ENCODE data around the gene CLP1.
"Not testable (repeated sequence)": the region's sequence is repeated elsewhere in the genome, so short reads cannot be mapped to it uniquely, and the experiment has no call there.

CLP1 gene

DNA sequence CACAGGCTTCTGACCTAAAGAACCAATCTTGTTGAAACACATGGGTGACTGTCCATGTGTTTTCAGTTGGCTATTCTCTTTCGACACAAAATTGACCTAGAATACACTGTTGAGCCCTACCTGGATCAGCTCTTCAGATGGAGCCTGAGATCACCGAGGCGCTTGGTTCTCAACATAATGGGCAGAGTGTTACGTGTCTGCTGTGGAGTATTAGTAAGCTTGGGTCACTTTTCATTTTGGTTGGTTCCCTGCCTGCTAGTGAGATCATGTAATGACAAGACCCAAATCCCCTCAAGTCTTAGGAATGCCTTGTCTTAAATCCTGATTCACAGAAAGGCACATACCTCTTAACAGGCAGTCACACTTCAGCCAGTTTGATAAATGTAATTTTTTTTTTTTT is 45.8 kb downstream of the CLP1 start:
- H3K36me3 Mint-ChIP-seq (ENCODE audit: low read depth): peaks cover 47% of the 10 kb centered on the region
- H3K27me3 Mint-ChIP-seq (ENCODE audit: low read depth): no peaks in the 10 kb centered on the region
- H3K4me1 Mint-ChIP-seq (ENCODE audit: low read depth): peaks cover 2% of the 10 kb centered on the region
- DNase-seq (ENCODE audit: low spot score): no peak
- H3K27ac Mint-ChIP-seq: no peak overlapping the region
- H3K4me3 Mint-ChIP-seq: no peak overlapping the region
- no peaks in the 10 kb centered on the region for H3K9me3 Mint-ChIP-seq

DNA sequence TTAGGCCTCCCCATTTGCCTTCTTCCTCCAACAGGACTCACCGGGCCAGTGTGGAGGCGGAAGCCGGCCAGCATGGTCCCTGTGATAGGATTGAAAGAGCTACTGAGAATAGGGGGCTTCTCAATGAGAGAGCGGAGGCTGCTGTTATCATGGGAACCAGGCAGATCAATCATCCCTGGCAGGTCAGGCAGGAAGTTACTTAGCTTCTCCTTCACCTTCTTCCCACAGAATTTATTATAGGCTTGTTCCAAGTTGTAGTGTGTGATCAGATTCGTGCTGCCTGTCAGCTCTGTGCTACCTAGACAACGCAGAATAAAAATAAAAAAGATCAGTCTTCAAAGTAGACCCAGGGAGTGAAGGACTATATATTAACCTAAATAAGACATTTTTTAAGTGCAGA is 47.4 kb downstream of the CLP1 start:
- no peaks in the 10 kb centered on the region for H3K27me3 Mint-ChIP-seq (ENCODE audit: low read depth)
- H3K4me3 Mint-ChIP-seq: no peak overlapping the region
- no peaks in the 10 kb centered on the region for H3K9me3 Mint-ChIP-seq
- no peak for DNase-seq (ENCODE audit: low spot score)
- H3K27ac Mint-ChIP-seq: no peak overlapping the region
- peaks cover 34% of the 10 kb centered on the region for H3K36me3 Mint-ChIP-seq (ENCODE audit: low read depth)
- H3K4me1 Mint-ChIP-seq (ENCODE audit: low read depth): peaks cover 8% of the 10 kb centered on the region

DNA sequence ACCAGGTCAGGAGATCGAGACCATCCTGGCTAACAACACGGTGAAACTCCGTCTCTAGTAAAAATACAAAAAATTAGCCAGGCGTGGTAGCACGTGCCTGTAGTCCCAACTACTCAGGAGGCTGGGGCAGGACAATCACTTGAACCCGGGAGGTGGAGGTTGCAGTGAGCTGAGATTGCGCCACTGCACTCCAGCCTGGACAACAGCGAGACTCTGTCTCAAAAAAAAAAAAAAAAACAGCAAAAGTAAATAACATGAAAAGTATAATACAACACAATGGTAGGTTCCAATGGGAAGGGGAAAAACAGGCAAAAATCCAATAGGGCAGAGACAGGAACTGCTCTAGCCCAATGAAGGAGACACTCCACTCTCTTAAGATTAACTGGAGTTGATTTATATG is 47.9 kb downstream of the CLP1 start:
- H3K9me3 Mint-ChIP-seq; H3K4me3 Mint-ChIP-seq; H3K27ac Mint-ChIP-seq; H3K27me3 Mint-ChIP-seq (ENCODE audit: low read depth); DNase-seq (ENCODE audit: low spot score): not testable (repeated sequence)
- Mint-ChIP-seq H3K36me3 (ENCODE audit: low read depth) (peaks cover 32% of the 10 kb centered on the region), H3K4me1 (ENCODE audit: low read depth) (peaks cover 11% of the 10 kb centered on the region)

DNA sequence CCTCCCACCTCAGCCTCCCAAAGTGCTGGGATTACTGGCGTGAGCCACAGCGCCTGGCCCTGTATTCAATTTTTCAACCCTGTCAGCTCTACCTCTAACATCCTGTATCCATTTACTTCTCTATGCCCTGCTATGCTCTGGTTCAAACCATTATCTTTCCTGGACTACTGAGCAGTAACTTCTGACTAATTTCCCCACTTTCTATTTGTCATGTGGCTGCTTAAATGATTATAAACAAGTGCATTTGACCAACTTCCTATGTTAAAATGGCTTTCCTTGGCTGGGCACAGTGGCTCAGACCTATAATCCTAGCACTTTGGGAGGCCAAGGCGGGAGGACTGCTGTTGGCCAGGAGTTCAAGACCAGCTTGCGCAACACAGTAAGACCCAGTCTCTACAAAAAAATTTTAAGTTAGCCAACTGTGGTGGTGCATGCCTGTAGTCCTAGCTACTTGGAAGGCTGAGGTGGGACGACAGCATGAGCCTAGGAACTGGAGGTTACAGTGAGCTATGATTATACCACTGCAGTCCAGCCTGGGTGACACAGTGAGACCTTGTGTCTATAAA is 52.3 kb downstream of the CLP1 start:
- Mint-ChIP-seq H3K4me1 (ENCODE audit: low read depth) (peaks cover 35% of the 10 kb centered on the region), H3K4me3 (peak overlapping the region; percentile 14), H3K36me3 (ENCODE audit: low read depth) (peaks cover 18% of the 10 kb centered on the region), H3K27ac (peak overlapping the region; percentile 68), H3K9me3 (no peaks in the 10 kb centered on the region), H3K27me3 (ENCODE audit: low read depth) (no peaks in the 10 kb centered on the region)
- DNase-seq (ENCODE audit: low spot score): no peak

Measured in T-helper 2 cell treated with Interferon-gamma antibody and Interleukin-4, amounts not matched to agents 5 μg/mL and 100 μg/mL, for 36 hours (primary cell).